ENCODE results near the gene CYP20A1.

DNA sequence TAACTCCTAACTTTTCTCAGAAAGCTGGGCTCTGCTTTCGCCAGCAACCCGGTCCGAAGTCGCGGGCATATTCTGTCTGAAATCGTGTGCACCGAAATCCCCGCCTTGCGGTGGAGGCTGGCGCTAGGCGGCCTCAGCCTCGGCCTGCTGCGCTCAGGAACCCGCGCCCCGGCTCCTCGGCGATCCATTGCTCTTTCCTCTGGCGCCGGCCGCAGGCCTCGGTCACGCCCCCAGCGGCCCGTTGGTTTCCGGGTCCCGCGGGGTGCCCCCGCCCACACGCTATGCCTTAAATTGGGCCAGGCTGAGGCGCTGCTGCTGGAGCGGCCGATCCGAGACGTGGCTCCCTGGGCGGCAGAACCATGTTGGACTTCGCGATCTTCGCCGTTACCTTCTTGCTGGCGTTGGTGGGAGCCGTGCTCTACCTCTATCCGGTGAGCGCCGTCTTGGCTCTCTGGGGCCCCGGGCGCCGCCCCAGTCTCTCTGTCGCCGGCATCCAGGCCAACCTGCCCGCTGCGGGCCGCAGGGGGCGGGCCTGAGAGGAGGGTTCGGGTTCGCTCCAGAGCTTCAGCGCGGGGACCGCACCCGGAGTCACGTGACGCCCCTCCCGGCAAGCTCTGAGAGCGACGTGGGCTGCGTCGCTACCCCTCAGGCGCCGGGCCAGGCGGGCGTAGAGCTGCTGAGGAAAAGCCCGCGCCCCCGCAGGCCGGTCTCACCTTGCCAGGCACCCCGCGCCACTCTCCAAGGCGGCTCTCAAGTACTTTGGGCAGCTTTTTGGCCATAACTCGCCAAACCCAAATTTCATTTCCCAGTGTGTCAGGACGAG lies at the start of gene CYP20A1:
- TF ChIP-seq, protein P1, sequence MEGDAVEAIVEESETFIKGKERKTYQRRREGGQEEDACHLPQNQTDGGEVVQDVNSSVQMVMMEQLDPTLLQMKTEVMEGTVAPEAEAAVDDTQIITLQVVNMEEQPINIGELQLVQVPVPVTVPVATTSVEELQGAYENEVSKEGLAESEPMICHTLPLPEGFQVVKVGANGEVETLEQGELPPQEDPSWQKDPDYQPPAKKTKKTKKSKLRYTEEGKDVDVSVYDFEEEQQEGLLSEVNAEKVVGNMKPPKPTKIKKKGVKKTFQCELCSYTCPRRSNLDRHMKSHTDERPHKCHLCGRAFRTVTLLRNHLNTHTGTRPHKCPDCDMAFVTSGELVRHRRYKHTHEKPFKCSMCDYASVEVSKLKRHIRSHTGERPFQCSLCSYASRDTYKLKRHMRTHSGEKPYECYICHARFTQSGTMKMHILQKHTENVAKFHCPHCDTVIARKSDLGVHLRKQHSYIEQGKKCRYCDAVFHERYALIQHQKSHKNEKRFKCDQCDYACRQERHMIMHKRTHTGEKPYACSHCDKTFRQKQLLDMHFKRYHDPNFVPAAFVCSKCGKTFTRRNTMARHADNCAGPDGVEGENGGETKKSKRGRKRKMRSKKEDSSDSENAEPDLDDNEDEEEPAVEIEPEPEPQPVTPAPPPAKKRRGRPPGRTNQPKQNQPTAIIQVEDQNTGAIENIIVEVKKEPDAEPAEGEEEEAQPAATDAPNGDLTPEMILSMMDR (IDR thresholded peaks at IDR 0.05; ENCODE audit: low read depth, low read length, poor library complexity, severe bottlenecking): peak; percentile 27
- no peak for TF ChIP-seq EZH2phosphoT487 (IDR thresholded peaks at IDR 0.05; ENCODE audit: borderline replicate concordance, low read length)
